ENCODE measurements around the gene NDUFAB1. TPM values are rescaled to one million over a fixed set of nuclear protein-coding genes. Genes with fewer than 3 reads are reported as not detected.

The NDUFAB1 gene
- total and polyA plus RNA-seq, 2 of the 13 experiments (the other 11 are each of a cell fraction or from before 2014, with no cell fraction given), result 221 to 601 TPM

DNA sequence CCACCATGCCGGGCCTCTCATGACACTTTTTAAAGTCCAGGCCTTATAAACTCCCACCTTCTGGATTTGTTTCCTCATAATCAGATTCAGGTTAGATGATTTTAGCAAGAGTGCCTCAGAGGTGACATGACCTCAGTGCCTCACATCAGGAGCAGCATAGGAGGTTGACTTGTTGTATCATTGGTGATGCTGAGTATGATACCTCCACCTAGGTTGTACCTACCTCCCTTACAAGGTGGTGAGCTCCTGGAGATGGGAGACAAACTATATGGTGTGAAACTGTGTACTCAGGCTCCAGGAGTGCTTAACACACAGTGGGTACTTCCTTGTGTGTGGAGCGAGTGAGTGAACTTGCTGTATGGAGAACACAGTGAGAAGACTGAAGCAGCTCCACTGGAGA is 18.6 kb downstream of the NDUFAB1 start:
- peak; percentile 8; the same call in 2 of the 3 replicates for ATAC-seq
- CTCF ChIA-PET (ENCODE audit: low intra/inter-chr PET ratio, low total read pairs), result no interaction called here

DNA sequence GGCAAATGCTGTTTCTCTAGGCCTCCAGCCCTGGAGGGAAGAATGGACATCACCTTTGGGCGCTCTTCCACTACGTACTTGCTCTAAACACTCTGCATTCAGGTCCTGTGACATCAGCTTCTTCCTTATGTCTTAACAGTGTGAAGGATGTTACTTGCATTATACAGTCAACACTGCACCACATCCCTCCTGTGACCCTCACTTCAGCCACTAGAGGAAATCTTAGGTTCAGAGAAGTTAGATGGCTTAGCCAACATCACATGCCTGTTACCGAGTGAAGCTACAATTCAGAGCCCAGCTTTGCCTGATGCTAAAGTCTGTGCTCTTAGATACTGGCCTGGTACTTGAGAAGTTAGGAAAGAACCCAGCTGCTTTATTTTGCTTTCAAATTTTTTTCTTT is 20.3 kb downstream of the NDUFAB1 start:
- DNase-seq (ENCODE audit: low spot score) (no peak), ATAC-seq (peak; percentile 46), FAIRE-seq (no peak)
- H4K20me1 ChIP-seq (ENCODE audit: insufficient read depth, low read length), result 0 out of 2 replicates have a peak, but pooled peaks cover 5% of the 10 kb centered on the region
- no peak overlapping the region for H3K4me2 ChIP-seq (ENCODE audit: low read depth, low read length)
- no peak overlapping the region for H3K27ac ChIP-seq (ENCODE audit: extremely low read length, insufficient read depth, low read length)
- no peak overlapping the region for H2AFZ ChIP-seq (ENCODE audit: low read length)
- peaks cover 46 to 75% of the 10 kb centered on the region in 2 experiments for H3K36me3 ChIP-seq (replicated peaks in 1 of 2; ENCODE audit: control insufficient read depth in 1 of 2, insufficient read depth in 2 of 2, low read length in 2 of 2)
- H3K4me3 ChIP-seq (replicated peaks in 1 of 3; ENCODE audit: insufficient read depth in 1 of 3, low read depth in 2 of 3, low read length in 3 of 3), result no peak overlapping the region
- in situ Hi-C loops (cut with HindIII; ENCODE audit: extremely low pct_ligation_motif_present, low pct_unique_long_range_greater_than_20kb), result no loop called here
- no peaks in the 10 kb centered on the region for H3K79me2 ChIP-seq (ENCODE audit: insufficient read depth, low read length)
- intact Hi-C loops (cut with micrococcal nuclease; ENCODE audit: unreplicated experiment), result no loop called here
- CTCF ChIA-PET (ENCODE audit: low intra/inter-chr PET ratio, low total read pairs), result no interaction called here
- H3K27me3 ChIP-seq (ENCODE audit: control insufficient read depth in 1 of 2, insufficient read depth in 2 of 2, low read length in 2 of 2), result no peaks in the 10 kb centered on the region
- H3K9ac ChIP-seq (ENCODE audit: insufficient read depth, low read depth, low read length), result no peak overlapping the region
- no TSS peak for BruUV-seq (replicated peaks)
- POLR2A ChIA-PET, result no interaction called here
- no peaks in the 10 kb centered on the region for H3K9me3 ChIP-seq (ENCODE audit: low read length)
- H3K4me1 ChIP-seq (ENCODE audit: insufficient read depth, low read length), result no peaks in the 10 kb centered on the region
- WGBS (ENCODE audit: low lambda C conversion rate), result 98% methylated on average over 3 of the region's 3 CpGs
- TF ChIP-seq, protein P1, sequence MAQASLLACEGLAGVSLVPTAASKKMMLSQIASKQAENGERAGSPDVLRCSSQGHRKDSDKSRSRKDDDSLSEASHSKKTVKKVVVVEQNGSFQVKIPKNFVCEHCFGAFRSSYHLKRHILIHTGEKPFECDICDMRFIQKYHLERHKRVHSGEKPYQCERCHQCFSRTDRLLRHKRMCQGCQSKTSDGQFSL (CRISPR knock-in tag; IDR thresholded peaks at IDR 0.05), result no peak
- TF ChIP-seq ZNF282 (IDR thresholded peaks at IDR 0.05; ENCODE audit: partially characterized antibody) (no peak), NAIF1 (CRISPR knock-in tag; IDR thresholded peaks at IDR 0.05; ENCODE audit: borderline replicate concordance) (no peak), HDAC6 (IDR thresholded peaks at IDR 0.05; ENCODE audit: low read depth, low read length) (no peak), ELF1 (CRISPR knock-in tag; IDR thresholded peaks at IDR 0.05) (no peak), PTBP1 (IDR thresholded peaks at IDR 0.05; ENCODE audit: low read depth, low read length, poor library complexity, severe bottlenecking) (no peak), ZFP1 (CRISPR knock-in tag; IDR thresholded peaks at IDR 0.05) (no peak), ZNF543 (CRISPR knock-in tag; IDR thresholded peaks at IDR 0.05) (no peak), ZBTB7A (CRISPR knock-in tag; IDR thresholded peaks at IDR 0.05) (no peak), TAF1 (CRISPR knock-in tag; IDR thresholded peaks at IDR 0.05) (no peak), KLF16 (CRISPR knock-in tag; IDR thresholded peaks at IDR 0.05) (no peak), TOPORS (CRISPR knock-in tag; IDR thresholded peaks at IDR 0.05) (no peak), POLR2AphosphoS5 (IDR thresholded peaks at IDR 0.05; ENCODE audit: low read depth, low read length) (0 out of 2 replicates have a peak, but pooled peaks have one; percentile 3), THYN1 (CRISPR knock-in tag; IDR thresholded peaks at IDR 0.05; ENCODE audit: borderline replicate concordance, low read depth) (no peak)
- TF ChIP-seq, protein P2, sequence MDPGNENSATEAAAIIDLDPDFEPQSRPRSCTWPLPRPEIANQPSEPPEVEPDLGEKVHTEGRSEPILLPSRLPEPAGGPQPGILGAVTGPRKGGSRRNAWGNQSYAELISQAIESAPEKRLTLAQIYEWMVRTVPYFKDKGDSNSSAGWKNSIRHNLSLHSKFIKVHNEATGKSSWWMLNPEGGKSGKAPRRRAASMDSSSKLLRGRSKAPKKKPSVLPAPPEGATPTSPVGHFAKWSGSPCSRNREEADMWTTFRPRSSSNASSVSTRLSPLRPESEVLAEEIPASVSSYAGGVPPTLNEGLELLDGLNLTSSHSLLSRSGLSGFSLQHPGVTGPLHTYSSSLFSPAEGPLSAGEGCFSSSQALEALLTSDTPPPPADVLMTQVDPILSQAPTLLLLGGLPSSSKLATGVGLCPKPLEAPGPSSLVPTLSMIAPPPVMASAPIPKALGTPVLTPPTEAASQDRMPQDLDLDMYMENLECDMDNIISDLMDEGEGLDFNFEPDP (CRISPR knock-in tag; conservative IDR thresholded peaks at IDR 0.05), result 0 out of 2 replicates have a peak, but pooled peaks have one; percentile 49
- TF ChIP-seq, protein P3, sequence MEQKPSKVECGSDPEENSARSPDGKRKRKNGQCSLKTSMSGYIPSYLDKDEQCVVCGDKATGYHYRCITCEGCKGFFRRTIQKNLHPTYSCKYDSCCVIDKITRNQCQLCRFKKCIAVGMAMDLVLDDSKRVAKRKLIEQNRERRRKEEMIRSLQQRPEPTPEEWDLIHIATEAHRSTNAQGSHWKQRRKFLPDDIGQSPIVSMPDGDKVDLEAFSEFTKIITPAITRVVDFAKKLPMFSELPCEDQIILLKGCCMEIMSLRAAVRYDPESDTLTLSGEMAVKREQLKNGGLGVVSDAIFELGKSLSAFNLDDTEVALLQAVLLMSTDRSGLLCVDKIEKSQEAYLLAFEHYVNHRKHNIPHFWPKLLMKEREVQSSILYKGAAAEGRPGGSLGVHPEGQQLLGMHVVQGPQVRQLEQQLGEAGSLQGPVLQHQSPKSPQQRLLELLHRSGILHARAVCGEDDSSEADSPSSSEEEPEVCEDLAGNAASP (CRISPR knock-in tag; IDR thresholded peaks at IDR 0.05; ENCODE audit: borderline replicate concordance), result no peak

More for the DNA sequence above, 18.6 kb downstream of the NDUFAB1 start:
- no TSS peak for BruUV-seq (replicated peaks)
- Histone ChIP-seq H3K9me3 (ENCODE audit: low read length) (no peaks in the 10 kb centered on the region), H3K27ac (ENCODE audit: extremely low read length, insufficient read depth, low read length) (no peak overlapping the region), H3K4me1 (ENCODE audit: insufficient read depth, low read length) (no peaks in the 10 kb centered on the region), H3K27me3 (ENCODE audit: control insufficient read depth in 1 of 2, insufficient read depth in 2 of 2, low read length in 2 of 2) (no peaks in the 10 kb centered on the region), H3K36me3 (replicated peaks in 1 of 2; ENCODE audit: control insufficient read depth in 1 of 2, insufficient read depth in 2 of 2, low read length in 2 of 2) (peaks cover 40 to 73% of the 10 kb centered on the region in 2 experiments), H3K4me3 (replicated peaks in 1 of 3; ENCODE audit: insufficient read depth in 1 of 3, low read depth in 2 of 3, low read length in 3 of 3) (no peak overlapping the region), H3K4me2 (ENCODE audit: low read depth, low read length) (no peak overlapping the region), H3K9ac (ENCODE audit: insufficient read depth, low read depth, low read length) (no peak overlapping the region), H4K20me1 (ENCODE audit: insufficient read depth, low read length) (0 out of 2 replicates have a peak, but pooled peaks cover 5% of the 10 kb centered on the region), H2AFZ (ENCODE audit: low read length) (no peak overlapping the region), H3K79me2 (ENCODE audit: insufficient read depth, low read length) (no peaks in the 10 kb centered on the region)
- FAIRE-seq, result no peak
- intact Hi-C loops (cut with micrococcal nuclease; ENCODE audit: unreplicated experiment), result no loop called here
- DNase-seq (ENCODE audit: low spot score), result no peak
- in situ Hi-C loops (cut with HindIII; ENCODE audit: extremely low pct_ligation_motif_present, low pct_unique_long_range_greater_than_20kb), result no loop called here
- POLR2A ChIA-PET, result interaction anchor here (0.6 to 0.8 kb wide), 2 partner anchors 10 to 38 kb away, joined by 3 to 4 read pairs; no protein-coding TSS in a partner anchor
- TF ChIP-seq PAF1 (CRISPR knock-in tag; IDR thresholded peaks at IDR 0.05) (peak; percentile 59; the same call in 1 of the 2 replicates), RBM22 (optimal IDR thresholded peaks at IDR 0.05; ENCODE audit: low read length) (peak; percentile 65), ARHGAP35 (CRISPR knock-in tag; IDR thresholded peaks at IDR 0.05; ENCODE audit: borderline replicate concordance) (no peak), POLR2AphosphoS2 (IDR thresholded peaks at IDR 0.05; ENCODE audit: low read depth, low read length) (peak; percentile 76; the same call in 1 of the 2 replicates)
- WGBS (ENCODE audit: low lambda C conversion rate), result 96% methylated on average over 2 of the region's 2 CpGs

All from HepG2 (cell line).